Effector memory CD8-positive, alpha-beta T cell (primary cell): Measurements from ENCODE around the gene SAMM50.

Source experiments
- ATAC-seq: fragments of 150-1000 bp; cut with Tn5 transposase; replicated peaks from 2 replicates; pipeline ENCODE4 v1.10.0; 2021; ENCODE audit warnings: mild to moderate bottlenecking, moderate library complexity
- DNase-seq, 3 experiments: peaks; one replicate each; pipeline ENCODE4 v3.0.0; 2021
- H3K27ac Mint-ChIP-seq, 2 donors: one replicate each; pipeline ENCODE4 v1.8.0; 2022; ENCODE audit warnings: mild to moderate bottlenecking in 2 of 2, mixed read lengths in 2 of 2, moderate library complexity in 2 of 2
- H3K27me3 Mint-ChIP-seq, 2 donors: one replicate each; pipeline ENCODE4 v1.8.0; 2022; ENCODE audit warnings: mixed read lengths in 2 of 2
- H3K36me3 Mint-ChIP-seq: one replicate; pipeline ENCODE4 v1.8.0; 2022; ENCODE audit warnings: mild to moderate bottlenecking, moderate library complexity, mixed read lengths; ENCODE audit not compliant: insufficient read depth
- H3K4me1 Mint-ChIP-seq, 2 donors: one replicate each; pipeline ENCODE4 v1.8.0; 2022; ENCODE audit warnings: low read depth in 2 of 2, mixed read lengths in 2 of 2
- H3K4me3 Mint-ChIP-seq, 2 donors: one replicate each; pipeline ENCODE4 v1.8.0; 2022; ENCODE audit warnings: mild to moderate bottlenecking in 2 of 2, mixed read lengths in 2 of 2, moderate library complexity in 2 of 2
- H3K9me3 Mint-ChIP-seq, 2 donors: one replicate each; pipeline ENCODE4 v1.8.0; 2022; ENCODE audit warnings: mixed read lengths in 2 of 2

The SAMM50 gene

DNA sequence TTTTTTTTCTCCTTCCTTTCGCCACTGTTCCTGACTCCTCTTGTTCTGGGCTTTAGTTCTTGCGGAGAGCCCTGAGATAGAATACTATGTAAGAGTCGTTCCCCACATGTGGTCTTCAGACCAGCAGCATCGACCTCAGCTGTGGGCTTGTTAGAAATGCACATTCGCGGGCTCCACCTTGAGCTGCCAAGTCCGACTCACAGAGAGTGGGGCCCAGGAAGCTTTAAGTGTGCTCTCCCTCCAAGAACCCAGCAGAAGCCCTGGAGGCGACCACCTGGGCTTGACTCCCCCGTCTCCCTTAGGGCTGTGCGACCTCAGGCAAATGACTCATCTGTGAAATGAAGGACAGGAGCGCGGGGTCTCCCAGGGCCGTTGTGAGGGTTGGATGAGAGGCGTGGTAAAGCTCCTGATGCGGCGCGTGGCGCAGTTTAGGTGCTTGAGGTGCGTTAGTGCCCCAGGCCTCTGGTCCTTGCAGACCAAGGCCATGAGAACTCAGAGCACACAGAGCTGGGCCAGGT lies 18.8 kb downstream of the SAMM50 start:
- H3K27ac Mint-ChIP-seq = no peak overlapping the region
- H3K9me3 Mint-ChIP-seq = no peaks in the 10 kb centered on the region
- peaks cover 76% of the 10 kb centered on the region for H3K36me3 Mint-ChIP-seq
- peaks cover 3 to 8% of the 10 kb centered on the region in 2 donors for H3K4me1 Mint-ChIP-seq
- ATAC-seq (no peak), DNase-seq (no peak)
- no peaks in the 10 kb centered on the region for H3K27me3 Mint-ChIP-seq
- H3K4me3 Mint-ChIP-seq = no peak overlapping the region

DNA sequence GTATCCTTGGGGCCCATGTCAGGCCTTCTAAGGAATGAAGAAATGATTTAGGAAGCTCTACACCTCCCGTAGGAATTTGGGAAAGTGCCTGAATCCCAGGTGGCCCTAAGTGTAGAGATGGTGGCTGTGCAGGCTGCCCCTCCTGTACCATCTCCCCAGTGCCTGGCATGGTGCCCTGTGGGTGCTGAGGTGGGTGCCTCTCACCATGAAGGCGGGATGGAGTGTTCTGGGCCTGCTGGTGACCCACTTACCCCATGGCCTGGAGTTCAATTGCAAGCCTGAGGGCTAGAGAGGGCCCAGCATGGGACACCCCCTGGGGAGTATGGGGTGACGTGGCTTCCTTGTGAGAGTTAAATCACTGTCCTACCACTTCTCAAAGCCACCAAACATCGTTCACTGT lies 19.8 kb downstream of the SAMM50 start:
- H3K4me1 Mint-ChIP-seq = peaks cover 0 to 8% of the 10 kb centered on the region in 2 donors
- no peak overlapping the region for H3K4me3 Mint-ChIP-seq
- H3K36me3 Mint-ChIP-seq = peaks cover 78% of the 10 kb centered on the region
- ATAC-seq = no peak
- no peaks in the 10 kb centered on the region for H3K9me3 Mint-ChIP-seq
- no peak for DNase-seq
- H3K27me3 Mint-ChIP-seq = no peaks in the 10 kb centered on the region
- no peak overlapping the region for H3K27ac Mint-ChIP-seq

DNA sequence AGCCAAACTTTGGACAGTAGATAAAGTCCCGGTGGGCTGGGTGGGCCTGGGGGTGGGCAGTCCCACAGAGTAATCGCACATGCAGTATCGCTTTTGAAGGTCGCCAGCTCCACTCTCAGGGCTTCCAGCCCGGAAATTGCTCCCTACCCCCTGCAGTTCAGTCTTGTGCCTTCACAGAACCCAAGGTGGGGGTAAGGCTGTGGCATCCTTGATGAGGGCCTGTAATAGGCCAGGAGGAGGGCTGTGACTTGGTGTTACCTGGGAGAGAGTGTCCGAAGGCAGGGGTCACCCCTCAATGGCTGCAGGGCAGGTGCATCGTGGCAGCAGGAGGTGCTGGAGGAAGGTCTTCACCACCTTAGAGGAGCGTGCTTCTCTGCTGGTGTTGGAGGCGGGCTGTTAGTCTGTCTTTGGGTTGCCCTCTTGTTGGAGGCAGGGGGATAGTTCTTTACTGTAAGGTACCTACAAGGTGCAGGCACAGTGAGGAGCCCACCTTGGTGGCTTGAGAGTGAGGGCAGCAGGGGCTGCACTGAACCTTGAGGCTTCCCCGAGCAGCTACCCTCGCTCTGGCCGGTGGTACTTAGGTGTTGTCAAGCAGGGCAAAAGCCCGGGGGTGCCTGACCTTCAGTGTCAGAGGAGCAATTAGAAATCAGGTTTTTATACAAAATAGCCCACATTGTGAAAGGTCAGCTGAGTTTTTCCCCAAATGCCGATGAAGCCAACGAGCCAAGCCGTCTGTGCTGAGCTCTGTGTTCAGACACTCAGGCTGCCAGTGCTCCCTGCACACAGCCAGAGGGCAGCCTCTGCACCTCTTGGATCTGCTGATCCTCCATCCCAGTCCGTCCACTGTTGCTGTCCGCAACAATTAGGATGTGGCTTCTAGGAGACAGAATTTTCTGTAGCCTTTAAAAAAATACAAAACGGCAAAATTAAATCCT lies 21.9 kb downstream of the SAMM50 start:
- no peak for DNase-seq
- Mint-ChIP-seq H3K9me3 (no peaks in the 10 kb centered on the region), H3K4me1 (peaks cover 2 to 8% of the 10 kb centered on the region in 2 donors), H3K4me3 (no peak overlapping the region), H3K27ac (peak overlapping the region in 1 of 2 donors; percentile 33), H3K27me3 (no peaks in the 10 kb centered on the region), H3K36me3 (peaks cover 74% of the 10 kb centered on the region)
- no peak for ATAC-seq

DNA sequence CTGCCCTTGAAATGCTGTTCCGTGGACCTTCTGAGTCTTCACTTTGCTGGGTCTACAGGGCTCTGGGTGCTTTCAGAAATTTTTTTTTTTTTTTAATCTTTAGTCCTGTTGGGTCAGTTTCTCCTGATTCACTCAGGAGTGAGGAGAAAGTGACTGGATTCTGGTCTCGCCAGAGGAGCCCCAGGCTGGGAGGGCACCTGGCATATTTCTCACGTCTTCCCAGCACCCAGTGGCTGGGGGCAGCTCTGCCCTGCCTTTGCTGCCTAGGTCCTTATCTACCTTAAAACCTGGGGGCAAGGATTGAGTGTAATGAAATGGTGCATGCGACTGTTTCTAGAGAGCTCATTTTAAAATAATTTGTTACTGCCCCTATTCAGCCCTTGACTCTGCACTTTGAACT lies 23.3 kb downstream of the SAMM50 start:
- Mint-ChIP-seq H3K4me1 (peaks cover 2 to 8% of the 10 kb centered on the region in 2 donors), H3K36me3 (peaks cover 65% of the 10 kb centered on the region), H3K27ac (no peak overlapping the region), H3K4me3 (no peak overlapping the region), H3K9me3 (no peaks in the 10 kb centered on the region), H3K27me3 (no peaks in the 10 kb centered on the region)
- no peak for DNase-seq
- ATAC-seq = no peak

DNA sequence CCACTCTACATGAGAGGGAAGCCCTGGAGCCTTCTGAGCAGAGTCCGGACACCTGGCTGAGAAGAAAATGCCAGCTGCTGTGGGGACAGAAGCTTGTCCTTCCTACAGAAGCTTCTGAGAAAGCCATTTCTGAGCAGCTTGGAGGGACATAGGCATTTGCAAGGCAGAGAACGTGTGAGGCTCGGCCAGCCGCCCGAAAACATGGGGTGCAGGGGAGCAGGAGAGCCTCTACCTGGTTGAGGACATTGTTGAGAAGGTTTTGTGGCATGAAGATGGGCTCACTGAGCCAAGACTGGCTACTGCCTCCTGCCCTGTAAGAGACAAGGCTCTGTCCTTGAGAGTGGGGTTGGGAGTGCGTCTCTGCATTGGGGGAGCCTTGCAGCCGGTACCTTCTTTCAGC lies 25.3 kb downstream of the SAMM50 start:
- Mint-ChIP-seq H3K27me3 (no peaks in the 10 kb centered on the region), H3K9me3 (no peaks in the 10 kb centered on the region), H3K4me1 (peaks cover 2 to 6% of the 10 kb centered on the region in 2 donors), H3K27ac (peak overlapping the region in 1 of 2 donors; percentile 64), H3K36me3 (peaks cover 57% of the 10 kb centered on the region), H3K4me3 (no peak overlapping the region)
- DNase-seq (no peak), ATAC-seq (no peak)

DNA sequence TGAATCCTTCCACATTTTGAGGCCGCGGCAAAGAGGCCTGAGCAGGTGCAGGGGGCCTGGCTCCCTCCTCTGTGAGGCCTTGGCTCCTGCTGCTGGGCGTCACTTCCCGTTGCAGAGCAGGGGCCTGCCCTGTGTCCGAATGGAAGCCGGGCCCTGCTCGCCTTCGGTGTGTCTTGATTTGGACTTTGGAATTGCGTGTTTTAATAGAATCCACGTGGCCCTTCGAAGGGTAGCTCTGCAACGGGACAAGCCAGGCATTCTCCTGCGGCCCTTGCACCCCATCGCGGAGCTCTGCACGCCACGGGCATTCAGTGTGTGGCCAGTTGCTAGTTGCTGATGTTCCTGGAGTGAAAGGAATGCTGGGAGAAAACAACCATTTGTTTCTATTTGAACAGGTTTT lies 25.8 kb downstream of the SAMM50 start:
- Mint-ChIP-seq H3K4me1 (peaks cover 2% of the 10 kb centered on the region in 2 donors), H3K27me3 (no peaks in the 10 kb centered on the region), H3K36me3 (peaks cover 58% of the 10 kb centered on the region), H3K9me3 (no peaks in the 10 kb centered on the region), H3K27ac (no peak overlapping the region), H3K4me3 (no peak overlapping the region)
- ATAC-seq = no peak
- DNase-seq = no peak

DNA sequence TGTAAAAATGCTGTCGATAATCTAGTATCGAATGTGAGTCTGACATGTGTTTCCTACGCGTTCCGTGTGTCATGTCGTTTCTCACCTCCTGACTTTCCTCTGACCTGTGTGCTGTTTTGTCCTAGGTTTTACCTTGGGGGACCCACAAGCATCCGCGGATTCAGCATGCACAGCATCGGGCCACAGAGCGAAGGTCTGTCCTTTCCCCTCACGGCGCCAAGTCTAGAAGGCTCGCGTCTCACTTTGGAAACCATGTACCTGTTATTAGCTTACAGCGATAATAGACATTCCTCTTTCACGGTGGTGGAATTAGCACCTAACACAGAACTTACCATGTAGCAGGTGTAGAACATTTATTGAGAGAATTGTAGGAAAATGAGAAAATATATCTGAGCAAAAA lies 28.6 kb downstream of the SAMM50 start:
- Mint-ChIP-seq H3K36me3 (peaks cover 58% of the 10 kb centered on the region), H3K4me3 (no peak overlapping the region), H3K27me3 (no peaks in the 10 kb centered on the region), H3K9me3 (no peaks in the 10 kb centered on the region), H3K27ac (no peak overlapping the region), H3K4me1 (peaks cover 0 to 2% of the 10 kb centered on the region in 2 donors)
- ATAC-seq (no peak), DNase-seq (no peak)

DNA sequence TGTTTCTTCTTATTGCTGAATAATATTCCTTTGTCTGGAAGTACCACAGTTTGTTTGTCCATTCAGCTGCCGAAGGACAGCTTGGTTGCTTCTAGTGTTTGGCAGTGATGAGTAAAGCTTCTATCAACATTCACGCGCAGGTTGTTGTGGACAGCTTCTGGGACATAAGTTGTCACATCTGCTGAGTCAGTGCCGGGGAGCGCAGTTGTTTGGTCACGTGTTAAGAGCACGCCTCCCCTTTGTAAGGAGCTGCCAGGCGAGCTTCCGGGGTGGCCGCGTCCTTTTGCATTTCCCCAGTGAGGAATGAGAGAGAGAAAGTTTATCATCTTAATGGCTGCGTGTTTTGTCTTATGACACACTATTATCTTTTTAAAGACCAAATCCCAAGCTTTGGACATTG lies 30.3 kb downstream of the SAMM50 start:
- Mint-ChIP-seq H3K27ac (peak overlapping the region in 1 of 2 donors; percentile 62), H3K36me3 (peaks cover 63% of the 10 kb centered on the region), H3K4me3 (no peak overlapping the region), H3K27me3 (no peaks in the 10 kb centered on the region), H3K4me1 (peaks cover 0 to under 1% of the 10 kb centered on the region in 2 donors), H3K9me3 (no peaks in the 10 kb centered on the region)
- DNase-seq (no peak), ATAC-seq (no peak)

DNA sequence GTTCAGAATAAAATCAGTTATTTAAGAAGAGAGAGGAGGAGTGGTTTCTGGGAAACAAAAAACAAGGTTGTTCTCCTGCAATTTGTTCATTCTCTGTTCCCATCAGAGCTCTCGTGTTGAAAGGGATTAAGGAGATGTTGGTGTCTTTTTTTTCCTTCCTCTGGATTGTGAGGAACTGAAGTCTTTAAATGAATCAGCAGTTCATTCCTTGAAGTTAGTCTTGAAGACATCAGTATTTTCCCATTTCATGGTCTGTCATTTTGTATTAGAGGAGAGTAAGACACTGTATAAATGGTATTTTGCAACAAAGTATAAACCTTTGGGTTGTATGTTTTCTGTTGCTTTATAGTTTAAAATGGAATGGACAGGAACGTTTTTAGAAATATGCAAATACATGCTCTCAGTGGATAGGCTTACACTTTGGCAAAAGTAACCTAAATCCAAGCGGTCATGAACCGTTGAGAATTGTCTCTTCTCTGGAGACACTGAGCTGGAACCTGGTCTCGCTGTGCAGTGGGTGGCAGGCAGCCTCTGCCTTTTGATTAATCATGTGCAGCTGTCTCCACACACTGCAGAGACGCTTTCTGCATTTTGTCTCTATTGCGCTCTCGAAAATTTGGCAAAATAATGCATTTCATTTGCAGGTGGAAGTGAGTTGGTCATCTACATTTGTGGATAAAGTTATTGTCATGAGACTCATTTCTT lies 33.0 kb downstream of the SAMM50 start:
- H3K27me3 Mint-ChIP-seq = no peaks in the 10 kb centered on the region
- no peaks in the 10 kb centered on the region for H3K9me3 Mint-ChIP-seq
- no peak overlapping the region for H3K4me3 Mint-ChIP-seq
- DNase-seq = no peak
- peaks cover 76% of the 10 kb centered on the region for H3K36me3 Mint-ChIP-seq
- ATAC-seq = no peak
- H3K4me1 Mint-ChIP-seq = peaks cover 3 to 4% of the 10 kb centered on the region in 2 donors
- H3K27ac Mint-ChIP-seq = no peak overlapping the region

DNA sequence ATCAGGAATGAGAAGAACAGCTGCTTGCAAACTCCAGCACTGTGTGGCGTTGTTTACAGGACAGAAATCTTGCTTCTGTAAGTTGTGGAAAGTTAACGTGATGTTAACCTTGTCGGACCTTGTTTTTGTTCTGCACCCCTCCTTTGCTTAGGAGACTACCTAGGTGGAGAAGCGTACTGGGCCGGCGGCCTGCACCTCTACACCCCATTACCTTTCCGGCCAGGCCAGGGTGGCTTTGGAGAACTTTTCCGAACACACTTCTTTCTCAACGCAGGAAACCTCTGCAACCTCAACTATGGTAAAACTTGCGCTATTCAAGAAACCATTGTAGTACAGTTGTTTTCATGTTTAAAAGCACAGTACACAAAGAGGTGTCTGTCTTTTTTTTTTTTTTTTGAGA lies 33.7 kb downstream of the SAMM50 start:
- Mint-ChIP-seq H3K4me1 (peaks cover 6 to 10% of the 10 kb centered on the region in 2 donors), H3K9me3 (no peaks in the 10 kb centered on the region), H3K36me3 (peaks cover 79% of the 10 kb centered on the region), H3K27me3 (no peaks in the 10 kb centered on the region), H3K4me3 (no peak overlapping the region), H3K27ac (no peak overlapping the region)
- no peak for ATAC-seq
- no peak for DNase-seq

DNA sequence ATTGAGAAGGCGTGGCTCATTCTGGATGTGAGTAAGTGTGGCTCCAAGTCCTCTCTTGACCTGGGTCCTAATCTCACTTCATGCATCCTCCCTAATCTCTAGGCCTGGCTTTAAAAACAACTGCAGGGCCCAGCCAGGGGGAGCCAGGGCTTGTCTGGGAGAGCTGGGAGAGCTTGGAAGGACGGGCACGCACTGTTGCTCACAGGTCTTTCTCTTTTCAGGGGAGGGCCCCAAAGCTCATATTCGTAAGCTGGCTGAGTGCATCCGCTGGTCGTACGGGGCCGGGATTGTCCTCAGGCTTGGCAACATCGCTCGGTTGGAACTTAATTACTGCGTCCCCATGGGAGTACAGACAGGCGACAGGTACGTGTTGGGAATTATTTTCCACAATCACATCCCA lies 34.8 kb downstream of the SAMM50 start:
- DNase-seq (no peak), ATAC-seq (no peak)
- Mint-ChIP-seq H3K9me3 (no peaks in the 10 kb centered on the region), H3K27ac (no peak overlapping the region), H3K27me3 (no peaks in the 10 kb centered on the region), H3K4me1 (peaks cover 12 to 16% of the 10 kb centered on the region in 2 donors), H3K36me3 (peaks cover 77% of the 10 kb centered on the region), H3K4me3 (no peak overlapping the region)

DNA sequence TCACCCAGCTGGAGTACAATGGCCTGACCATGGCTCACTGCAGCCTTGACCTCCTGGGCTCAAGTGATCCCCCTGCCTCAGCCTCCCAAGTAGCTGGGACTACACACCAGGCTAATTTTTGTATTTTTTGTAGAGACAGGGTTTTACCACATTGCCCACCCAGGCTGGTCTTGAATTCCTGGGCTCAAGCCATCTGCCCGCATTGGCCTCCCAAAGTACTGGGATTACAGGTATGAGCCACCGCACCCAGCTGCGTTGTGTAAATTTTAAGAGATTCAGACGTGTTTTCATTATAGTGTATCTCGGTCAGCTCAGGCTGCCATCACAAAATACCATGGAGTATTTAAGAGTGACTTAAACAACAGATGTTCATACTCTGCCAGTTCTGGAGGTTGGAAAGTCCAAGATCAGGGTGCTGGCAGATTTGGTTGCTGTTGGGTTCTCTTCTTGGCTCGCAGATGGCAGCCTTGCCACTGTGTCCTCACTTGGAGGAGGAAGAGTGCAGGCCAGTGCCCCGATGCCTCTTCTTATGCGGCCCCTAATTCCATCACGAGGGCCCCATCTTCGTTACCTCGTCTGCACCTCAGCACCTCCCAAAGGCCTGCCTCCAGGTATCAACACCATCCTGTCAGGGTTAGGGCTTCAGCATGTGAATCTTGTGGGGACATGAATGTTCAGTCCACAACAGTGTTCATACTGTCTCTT lies 36.2 kb downstream of the SAMM50 start:
- no peak overlapping the region for H3K4me3 Mint-ChIP-seq
- H3K9me3 Mint-ChIP-seq = no peaks in the 10 kb centered on the region
- H3K27ac Mint-ChIP-seq = no peak overlapping the region
- H3K36me3 Mint-ChIP-seq = peaks cover 70% of the 10 kb centered on the region
- ATAC-seq (no peak), DNase-seq (no peak)
- H3K27me3 Mint-ChIP-seq = no peaks in the 10 kb centered on the region
- H3K4me1 Mint-ChIP-seq = peaks cover 24 to 27% of the 10 kb centered on the region in 2 donors

DNA sequence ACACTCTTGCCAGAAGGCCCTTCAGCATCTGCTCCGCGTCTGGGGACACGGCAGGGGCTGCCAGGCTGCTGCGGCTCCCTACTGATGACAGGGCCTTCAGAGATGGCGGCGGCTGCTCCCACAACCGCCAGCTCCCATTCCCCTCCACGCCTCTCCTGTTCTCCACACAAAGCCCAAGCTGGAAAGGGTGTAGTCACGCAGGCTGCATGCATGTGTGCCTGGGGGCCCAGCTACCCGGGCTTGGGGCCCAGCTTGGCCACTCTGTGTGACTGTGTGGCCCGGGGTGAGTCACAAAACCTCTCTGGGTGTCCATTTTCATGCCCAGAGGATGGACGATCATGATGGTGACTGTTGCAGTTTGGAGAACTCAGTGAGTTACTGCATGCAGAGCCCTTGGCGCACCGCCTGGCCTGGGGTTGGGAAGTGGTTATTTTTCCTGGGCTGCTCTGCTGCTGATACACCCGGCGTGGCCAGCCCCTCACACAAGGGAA lies 37.1 kb downstream of the SAMM50 start:
- ATAC-seq (no peak), DNase-seq (no peak)
- no peaks in the 10 kb centered on the region for H3K27me3 Mint-ChIP-seq
- no peak overlapping the region for H3K27ac Mint-ChIP-seq
- H3K36me3 Mint-ChIP-seq = peaks cover 64% of the 10 kb centered on the region
- no peaks in the 10 kb centered on the region for H3K9me3 Mint-ChIP-seq
- H3K4me1 Mint-ChIP-seq = peaks cover 26 to 34% of the 10 kb centered on the region in 2 donors
- H3K4me3 Mint-ChIP-seq = no peak overlapping the region
